Aorta (tissue), 5 donors: Measurements from ENCODE around the gene SMC1B. TPM values are rescaled to one million over a fixed set of nuclear protein-coding genes. Genes with fewer than 3 reads are reported as not detected.

Source experiments
- ATAC-seq: fragments of 200-7000 bp; cut with Tn5 transposase; one replicate; pipeline ENCODE4 v1.9.1; 2022; ENCODE audit warnings: moderate library complexity; ENCODE audit not compliant: low FRiP score
- DNase-seq, 2 donors: peaks; one replicate each; pipeline ENCODE4 v3.0.0-alpha.2; 2020
- H3K27ac ChIP-seq, 2 donors: one replicate each; pipeline ENCODE4 v1.5.1; 2013; ENCODE audit warnings: low read length in 2 of 2, mild to moderate bottlenecking in 2 of 2, moderate library complexity in 2 of 2, control low read depth in 1 of 2, inconsistent platforms in 1 of 2, low read depth in 1 of 2
- H3K27me3 ChIP-seq, 2 donors: one replicate each; pipeline ENCODE4 v1.6.1; 2013; ENCODE audit warnings: control low read depth in 1 of 2, low read length in 1 of 2, mild to moderate bottlenecking in 1 of 2, moderate library complexity in 1 of 2; ENCODE audit not compliant: insufficient read depth in 2 of 2, control insufficient read depth in 1 of 2
- H3K36me3 ChIP-seq, 2 donors: one replicate each; pipeline ENCODE4 v1.6.1; 2013; ENCODE audit warnings: control low read depth in 1 of 2, low read length in 1 of 2, mild to moderate bottlenecking in 1 of 2; ENCODE audit not compliant: insufficient read depth in 2 of 2, control insufficient read depth in 1 of 2
- H3K4me1 ChIP-seq, 2 donors: one replicate each; pipeline ENCODE4 v1.6.1; 2013; ENCODE audit warnings: low read length in 2 of 2, control low read depth in 1 of 2, mild to moderate bottlenecking in 1 of 2, moderate library complexity in 1 of 2; ENCODE audit not compliant: insufficient read depth in 2 of 2, control insufficient read depth in 1 of 2
- H3K4me3 ChIP-seq, 2 donors: one replicate each; pipeline ENCODE4 v1.5.1; 2013; ENCODE audit warnings: low read length in 2 of 2, control low read depth in 1 of 2, mild to moderate bottlenecking in 1 of 2
- H3K9me3 ChIP-seq: one replicate; pipeline ENCODE4 v1.6.1; 2013; ENCODE audit warnings: mild to moderate bottlenecking, low read length; ENCODE audit not compliant: control insufficient read depth
- WGBS, 2 donors: extraction: QIAGEN DNeasy Blood & Tissue Kit; methylation state at CpG; one replicate each; pipeline ENCODE4 v1.1.7; 2013; 5-methylcytosine and 5-hydroxymethylcytosine counted together
- intact Hi-C, 2 donors: fragments of 100-400 bp; cut with DNase I; formaldehyde crosslinking; loops; one replicate each; pipeline versions ENCODE4 v1.14.2 to v1.15.0; 2022
- polyA plus RNA-seq, 2 donors: library from polyadenylated mRNA; stranded (reverse); fragments of 200-250 nt; gene quantifications; one replicate each; pipeline ENCODE4 v1.2.3, GENCODE V29; 2013
- total RNA-seq, 2 donors: library from RNA; stranded (reverse); fragmentation: NEBNext Ultra II Directional; extraction: Animal tissue kit (Norgen Biotek cat#: 25700); gene quantifications; one replicate each; pipeline ENCODE4 v1.2.1, GENCODE V29; 2021
- donor health status: healthy with polysubstance abuse.
- donor health status: Bipolar disorder and iron deficiency.
- donor health status: DM: no; HTN: no; CAD: no.
- donor health status: DM: no; HTN: no; CAD: no.
- donor health status: DM: yes; HTN: yes; CAD: no.

The SMC1B gene
- total and polyA plus RNA-seq, 4 donors: not detected

DNA sequence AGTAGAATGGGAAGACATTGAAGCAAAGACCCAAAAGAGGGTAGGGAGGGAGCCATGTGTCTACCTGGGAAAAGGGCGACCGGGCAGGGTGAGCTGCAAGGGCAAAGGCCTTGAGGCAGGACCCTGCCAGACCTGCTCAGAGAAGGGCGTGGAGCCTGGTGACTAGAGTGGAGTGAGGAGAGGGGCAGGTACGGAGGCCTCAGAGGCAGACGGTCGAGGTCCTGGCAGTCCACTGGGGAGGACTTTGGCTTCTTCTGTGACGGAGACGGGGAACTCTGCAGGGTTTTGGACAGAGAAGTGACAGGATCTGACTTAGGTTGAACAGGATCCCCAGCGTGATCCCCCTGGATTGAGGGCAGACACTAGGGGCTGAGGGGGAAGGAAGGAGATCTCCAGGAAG, 13.0 kb upstream of the SMC1B start:
- H3K4me1 ChIP-seq: no peaks in the 10 kb centered on the region
- 92 to 97% methylated on average over 9 of the region's 9 CpGs for WGBS, 2 donors
- ATAC-seq (no peak), DNase-seq (peak in 1 of 2 donors; percentile 49)
- H3K36me3 ChIP-seq: no peaks in the 10 kb centered on the region
- H3K9me3 ChIP-seq: no peaks in the 10 kb centered on the region
- H3K4me3 ChIP-seq: no peak overlapping the region
- intact Hi-C loops: no loop called here
- H3K27me3 ChIP-seq: no peaks in the 10 kb centered on the region
- no peak overlapping the region for H3K27ac ChIP-seq

DNA sequence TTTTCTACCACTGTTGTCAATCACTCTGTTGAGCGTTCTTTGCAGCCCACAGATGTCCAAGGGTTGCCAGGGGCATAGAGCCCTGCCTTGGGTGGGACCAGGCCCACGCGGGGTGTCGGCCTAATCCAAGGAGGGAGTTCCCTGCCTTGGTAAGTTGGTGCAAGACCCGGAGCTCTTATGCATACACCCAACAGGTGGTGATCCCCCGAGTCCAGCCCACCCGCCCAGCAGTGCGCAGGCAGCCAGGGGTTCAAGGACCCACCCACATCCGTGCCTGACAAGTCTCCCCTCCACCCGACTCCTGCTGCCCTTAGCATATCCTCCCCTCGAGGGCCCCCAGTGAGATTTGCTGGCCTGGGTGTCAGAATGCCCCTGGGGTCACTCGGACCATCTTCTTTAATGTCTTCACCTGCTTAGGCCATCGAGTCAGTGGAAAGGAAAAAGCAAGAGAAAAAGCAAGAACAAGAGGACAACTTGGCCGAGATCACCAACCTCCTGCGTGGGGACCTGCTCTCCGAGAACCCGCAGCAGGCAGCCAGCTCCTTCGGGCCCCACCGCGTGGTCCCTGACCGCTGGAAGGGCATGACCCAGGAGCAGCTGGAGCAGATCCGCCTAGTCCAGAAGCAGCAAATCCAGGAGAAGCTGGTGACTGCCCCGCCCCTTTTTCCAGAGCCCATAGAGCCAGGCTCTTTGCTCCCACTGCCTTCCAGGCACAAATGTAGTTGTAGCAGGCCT, 12.3 kb upstream of the SMC1B start:
- DNase-seq (peak in 1 of 2 donors; percentile 65), ATAC-seq (no peak)
- no peaks in the 10 kb centered on the region for H3K4me1 ChIP-seq
- H3K36me3 ChIP-seq: no peaks in the 10 kb centered on the region
- H3K4me3 ChIP-seq: no peak overlapping the region
- no peaks in the 10 kb centered on the region for H3K9me3 ChIP-seq
- no peaks in the 10 kb centered on the region for H3K27me3 ChIP-seq
- intact Hi-C loops: no loop called here
- whole genome bisulfite sequencing, 2 donors: 92 to 96% methylated on average over 23 of the region's 23 CpGs
- no peak overlapping the region for H3K27ac ChIP-seq

DNA sequence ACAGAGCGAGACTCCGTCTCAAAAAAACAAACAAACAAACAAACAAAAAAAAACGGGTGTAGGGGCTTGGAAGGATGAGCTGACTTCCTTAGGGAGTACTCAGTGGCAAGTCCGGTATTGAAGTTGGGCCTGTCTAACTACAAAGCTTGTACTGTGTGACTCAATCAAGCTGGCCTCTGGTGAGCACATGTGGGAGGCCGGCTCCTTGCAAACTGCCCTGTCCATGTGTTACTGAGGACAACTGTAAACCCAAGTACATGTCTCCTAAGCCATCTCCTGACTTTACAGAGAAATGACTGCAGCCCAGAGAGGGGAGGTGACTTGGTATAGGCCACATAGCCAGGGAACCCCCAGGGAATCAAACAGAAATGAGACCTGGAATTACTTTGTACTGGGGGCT, 11.7 kb upstream of the SMC1B start:
- Histone ChIP-seq H3K9me3 (no peaks in the 10 kb centered on the region), H3K4me1 (no peaks in the 10 kb centered on the region), H3K4me3 (no peak overlapping the region), H3K27ac (no peak overlapping the region), H3K36me3 (no peaks in the 10 kb centered on the region), H3K27me3 (no peaks in the 10 kb centered on the region)
- DNase-seq: peak in 1 of 2 donors; percentile 35
- ATAC-seq: no peak
- intact Hi-C loops: no loop called here
- WGBS, 2 donors: 79 to 81% methylated on average over 5 of the region's 5 CpGs

DNA sequence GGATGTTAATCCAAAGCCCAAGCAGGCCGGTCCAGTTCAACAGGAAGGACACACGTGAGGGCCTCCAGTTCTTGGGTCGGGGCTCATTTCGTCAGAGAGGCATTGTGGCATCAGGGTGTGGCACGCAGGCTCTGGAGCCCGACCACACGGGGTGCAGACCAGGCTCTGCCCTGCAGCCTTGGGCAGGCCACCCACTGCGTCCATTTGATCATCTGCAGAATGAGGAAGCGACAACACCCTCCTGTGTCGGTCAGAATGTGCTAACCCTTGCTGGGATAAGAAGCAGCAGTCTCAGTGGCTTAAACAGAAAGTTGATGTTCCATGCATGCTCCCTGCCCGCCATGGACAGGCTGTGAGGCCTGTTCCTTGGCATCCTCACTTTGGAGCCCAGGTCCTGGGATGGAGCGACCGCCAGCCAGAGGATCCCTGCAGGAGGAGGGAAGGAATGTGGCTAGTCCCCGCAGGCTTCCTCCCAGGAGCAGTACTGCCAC, 10.9 kb upstream of the SMC1B start:
- Histone ChIP-seq H3K27ac (no peak overlapping the region), H3K4me3 (no peak overlapping the region), H3K9me3 (no peaks in the 10 kb centered on the region), H3K4me1 (no peaks in the 10 kb centered on the region), H3K27me3 (no peaks in the 10 kb centered on the region), H3K36me3 (no peaks in the 10 kb centered on the region)
- intact Hi-C loops: no loop called here
- DNase-seq: peak; percentile 67 to 68
- 92 to 94% methylated on average over 14 of the region's 14 CpGs for WGBS, 2 donors
- ATAC-seq: no peak

DNA sequence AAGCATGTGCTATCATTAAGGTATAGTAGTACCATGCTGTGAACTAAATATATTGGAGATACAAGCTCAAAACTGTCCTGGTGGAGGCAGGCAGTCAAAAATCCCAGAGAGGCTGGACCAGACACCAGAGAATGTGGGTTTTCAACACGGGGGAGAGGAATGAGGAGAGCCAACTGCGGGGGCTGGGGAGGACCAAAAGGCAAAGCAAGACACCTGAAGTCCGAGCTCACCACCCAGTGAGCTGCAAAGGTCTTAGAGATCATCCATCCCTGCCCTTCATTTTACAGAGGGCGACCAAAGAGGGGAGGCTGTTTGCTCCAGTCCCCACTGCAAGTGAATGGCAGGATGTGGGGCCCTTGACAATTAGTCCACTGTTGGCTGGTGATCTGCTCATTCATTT, 10.1 kb upstream of the SMC1B start:
- Histone ChIP-seq H3K4me3 (no peak overlapping the region), H3K36me3 (no peaks in the 10 kb centered on the region), H3K27me3 (no peaks in the 10 kb centered on the region), H3K27ac (no peak overlapping the region), H3K4me1 (no peaks in the 10 kb centered on the region), H3K9me3 (no peaks in the 10 kb centered on the region)
- 84% methylated on average over 4 of the region's 4 CpGs for WGBS, 2 donors
- intact Hi-C loops: no loop called here
- DNase-seq: no peak
- no peak for ATAC-seq

DNA sequence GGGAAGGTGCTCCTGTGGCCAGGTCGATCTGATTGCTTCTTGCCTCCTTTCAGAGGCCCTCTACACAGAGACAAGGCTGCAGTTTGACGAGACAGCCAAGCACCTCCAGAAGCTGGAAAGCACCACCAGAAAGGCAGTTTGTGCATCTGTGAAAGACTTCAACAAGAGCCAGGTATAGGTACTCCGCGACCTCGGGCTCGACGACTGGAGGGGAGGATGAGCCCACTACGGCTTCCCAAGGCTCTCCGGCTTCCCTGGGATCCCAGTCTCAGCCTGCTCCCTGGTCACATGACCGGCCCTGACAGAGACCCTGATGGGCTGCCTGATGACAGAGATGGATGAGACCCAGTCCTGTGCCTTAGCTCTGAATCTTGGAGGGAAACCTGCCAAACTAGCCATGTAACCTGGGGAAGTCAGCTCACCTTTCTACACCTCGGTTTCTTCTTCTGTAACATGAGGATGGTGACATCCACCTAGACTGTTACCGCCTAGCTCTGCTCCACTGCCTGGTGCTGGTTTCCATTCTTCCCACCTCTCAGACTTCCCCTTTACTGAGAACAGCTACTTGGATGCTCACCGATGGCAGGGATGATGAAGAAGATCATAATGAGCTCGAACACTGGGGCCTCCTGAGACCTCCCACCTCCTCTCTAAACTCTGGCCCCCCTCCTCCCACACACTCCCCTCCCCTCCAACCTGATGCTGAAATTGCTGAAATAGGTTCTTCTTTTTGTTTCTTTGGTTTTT, 9.0 kb upstream of the SMC1B start:
- Histone ChIP-seq H3K27ac (no peak overlapping the region), H3K36me3 (no peaks in the 10 kb centered on the region), H3K4me1 (no peaks in the 10 kb centered on the region), H3K27me3 (no peaks in the 10 kb centered on the region), H3K9me3 (no peaks in the 10 kb centered on the region), H3K4me3 (no peak overlapping the region)
- intact Hi-C loops: no loop called here
- no peak for ATAC-seq
- WGBS, 2 donors: 93 to 97% methylated on average over 14 of the region's 14 CpGs
- no peak for DNase-seq

- WGBS, 2 donors: 77 to 82% methylated on average over 2 of the region's 2 CpGs
- Histone ChIP-seq H3K4me3 (no peak overlapping the region), H3K36me3 (no peaks in the 10 kb centered on the region), H3K4me1 (no peaks in the 10 kb centered on the region), H3K9me3 (no peaks in the 10 kb centered on the region), H3K27me3 (no peaks in the 10 kb centered on the region), H3K27ac (no peak overlapping the region)
- ATAC-seq (no peak), DNase-seq (no peak)
- intact Hi-C loops: no loop called here
Observed at GRCh38 chr22:45421349-45422055, 8.1 kb upstream of the SMC1B start.

- DNase-seq (no peak), ATAC-seq (no peak)
- H3K4me3 ChIP-seq: no peak overlapping the region
- H3K9me3 ChIP-seq: no peaks in the 10 kb centered on the region
- intact Hi-C loops: no loop called here
- no peak overlapping the region for H3K27ac ChIP-seq
- no peaks in the 10 kb centered on the region for H3K27me3 ChIP-seq
- no peaks in the 10 kb centered on the region for H3K4me1 ChIP-seq
- H3K36me3 ChIP-seq: no peaks in the 10 kb centered on the region
- 97 to 100% methylated on average over 2 of the region's 2 CpGs for WGBS, 2 donors
Observed at GRCh38 chr22:45420539-45420938, 7.1 kb upstream of the SMC1B start.
